Omental fat pad (tissue), 4 donors: ENCODE data around the gene RPS18. TPM values are rescaled to one million over a fixed set of nuclear protein-coding genes. Genes with fewer than 3 reads are reported as not detected.

Source experiments
- ATAC-seq: fragments of 150-250 bp; one replicate; pipeline ENCODE4 v1.9.1; 2016; ENCODE audit warnings: mild to moderate bottlenecking, moderate library complexity; ENCODE audit not compliant: low FRiP score
- DNase-seq: peaks from one replicate; pipeline ENCODE4 v3.0.0-alpha.2; 2019; ENCODE audit warnings: low spot score
- CTCF ChIP-seq, 3 donors: fragments of 450-650 bp; IDR thresholded peaks; one replicate each; pipeline ENCODE4 v1.5.1; 2016 to 2017; ENCODE audit warnings: antibody characterized with exemption in 3 of 3, mild to moderate bottlenecking in 3 of 3, moderate library complexity in 2 of 3
- total RNA-seq, 4 donors: library from RNA; depleted of rRNA; stranded (reverse); fragments of >200 nt; gene quantifications; one replicate each; pipeline ENCODE4 v1.1.0, GENCODE V29; 2016

Gene RPS18
- total RNA-seq, 4 donors from 2014 or later, result 2,708 to 4,129 (median 3,024) TPM

GRCh38 chr6:33312361-33313104 is 40.7 kb downstream of the RPS18 start:
- TF ChIP-seq CTCF (IDR thresholded peaks at IDR 0.05), result no peak
- no peak for DNase-seq

GRCh38 chr6:33313105-33313708 is 41.3 kb downstream of the RPS18 start:
- ATAC-seq (no peak), DNase-seq (no peak)
- no peak for TF ChIP-seq CTCF (IDR thresholded peaks at IDR 0.05)

More at GRCh38 chr6:33312361-33313104, 40.7 kb downstream of the RPS18 start:
- peak; percentile 35 for ATAC-seq

GRCh38 chr6:33313709-33314514 is 42.0 kb downstream of the RPS18 start, which contains the start of gene TAPBP:
TSS of gene TAPBP (minus strand) at chr6:33314078. CDS start at chr6:33314041, 37 bp downstream.
- TF ChIP-seq CTCF (IDR thresholded peaks at IDR 0.05), result no peak
- peak; percentile 59 for DNase-seq
- peak; percentile 33 for ATAC-seq

- DNase-seq, result peak; percentile 80
- TF ChIP-seq CTCF (IDR thresholded peaks at IDR 0.05), result no peak
- peak; percentile 67 for ATAC-seq
These were observed 42.7 kb downstream of the RPS18 start for GRCh38 chr6:33314515-33314942.

- ATAC-seq (no peak), DNase-seq (no peak)
- TF ChIP-seq CTCF (IDR thresholded peaks at IDR 0.05), result no peak
These were observed 43.3 kb downstream of the RPS18 start for GRCh38 chr6:33314943-33315792.
